ENCODE measurements around the gene KLK2. TPM values are rescaled to one million over a fixed set of nuclear protein-coding genes. Genes with fewer than 3 reads are reported as not detected.

Gene KLK2
- polyA plus RNA-seq, 1 donor from 2014 or later, result not detected

GRCh38 chr19:50861496-50862286 lies 11.5 kb upstream of the KLK2 start:
- Histone ChIP-seq H4K20me1 (ENCODE audit: insufficient read depth) (no peaks in the 10 kb centered on the region), H3K9me3 (ENCODE audit: low read length) (no peaks in the 10 kb centered on the region), H3K36me3 (ENCODE audit: insufficient read depth, low read length) (no peaks in the 10 kb centered on the region), H3K79me2 (replicated peaks; ENCODE audit: insufficient read depth, low read length) (no peaks in the 10 kb centered on the region), H3K4me3 (ENCODE audit: low read length) (no peak overlapping the region), H3K9ac (ENCODE audit: low read length) (no peak overlapping the region), H2AFZ (ENCODE audit: low read depth, low read length) (no peak overlapping the region), H3K9me2 (ENCODE audit: insufficient read depth, low read length) (no peaks in the 10 kb centered on the region), H3K4me2 (ENCODE audit: low read length) (no peak overlapping the region), H3F3A (ENCODE audit: insufficient read depth, low read length, poor library complexity, severe bottlenecking) (no peaks in the 10 kb centered on the region), H3K27ac (ENCODE audit: low read length) (no peak overlapping the region), H3K27me3 (ENCODE audit: insufficient read depth, low read depth, low read length) (no peaks in the 10 kb centered on the region)
- TF ChIP-seq MXI1 (conservative IDR thresholded peaks at IDR 0.05; ENCODE audit: poor library complexity, severe bottlenecking) (no peak), EZH2 (IDR thresholded peaks at IDR 0.05; ENCODE audit: borderline replicate concordance, insufficient read depth, low read length, poor library complexity, severe bottlenecking) (no peak), RAD21 (conservative IDR thresholded peaks at IDR 0.05) (no peak), SMC3 (conservative IDR thresholded peaks at IDR 0.05; ENCODE audit: poor library complexity) (no peak), POLR2AphosphoS5 (IDR thresholded peaks at IDR 0.05) (no peak), TAF1 (IDR thresholded peaks at IDR 0.05; ENCODE audit: low read depth) (no peak), EP300 (conservative IDR thresholded peaks at IDR 0.05; ENCODE audit: poor library complexity, severe bottlenecking) (no peak)
- TF ChIP-seq, protein P1, sequence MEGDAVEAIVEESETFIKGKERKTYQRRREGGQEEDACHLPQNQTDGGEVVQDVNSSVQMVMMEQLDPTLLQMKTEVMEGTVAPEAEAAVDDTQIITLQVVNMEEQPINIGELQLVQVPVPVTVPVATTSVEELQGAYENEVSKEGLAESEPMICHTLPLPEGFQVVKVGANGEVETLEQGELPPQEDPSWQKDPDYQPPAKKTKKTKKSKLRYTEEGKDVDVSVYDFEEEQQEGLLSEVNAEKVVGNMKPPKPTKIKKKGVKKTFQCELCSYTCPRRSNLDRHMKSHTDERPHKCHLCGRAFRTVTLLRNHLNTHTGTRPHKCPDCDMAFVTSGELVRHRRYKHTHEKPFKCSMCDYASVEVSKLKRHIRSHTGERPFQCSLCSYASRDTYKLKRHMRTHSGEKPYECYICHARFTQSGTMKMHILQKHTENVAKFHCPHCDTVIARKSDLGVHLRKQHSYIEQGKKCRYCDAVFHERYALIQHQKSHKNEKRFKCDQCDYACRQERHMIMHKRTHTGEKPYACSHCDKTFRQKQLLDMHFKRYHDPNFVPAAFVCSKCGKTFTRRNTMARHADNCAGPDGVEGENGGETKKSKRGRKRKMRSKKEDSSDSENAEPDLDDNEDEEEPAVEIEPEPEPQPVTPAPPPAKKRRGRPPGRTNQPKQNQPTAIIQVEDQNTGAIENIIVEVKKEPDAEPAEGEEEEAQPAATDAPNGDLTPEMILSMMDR (IDR thresholded peaks at IDR 0.05; ENCODE audit: poor library complexity, severe bottlenecking), result no peak
- TF ChIP-seq, protein P2, sequence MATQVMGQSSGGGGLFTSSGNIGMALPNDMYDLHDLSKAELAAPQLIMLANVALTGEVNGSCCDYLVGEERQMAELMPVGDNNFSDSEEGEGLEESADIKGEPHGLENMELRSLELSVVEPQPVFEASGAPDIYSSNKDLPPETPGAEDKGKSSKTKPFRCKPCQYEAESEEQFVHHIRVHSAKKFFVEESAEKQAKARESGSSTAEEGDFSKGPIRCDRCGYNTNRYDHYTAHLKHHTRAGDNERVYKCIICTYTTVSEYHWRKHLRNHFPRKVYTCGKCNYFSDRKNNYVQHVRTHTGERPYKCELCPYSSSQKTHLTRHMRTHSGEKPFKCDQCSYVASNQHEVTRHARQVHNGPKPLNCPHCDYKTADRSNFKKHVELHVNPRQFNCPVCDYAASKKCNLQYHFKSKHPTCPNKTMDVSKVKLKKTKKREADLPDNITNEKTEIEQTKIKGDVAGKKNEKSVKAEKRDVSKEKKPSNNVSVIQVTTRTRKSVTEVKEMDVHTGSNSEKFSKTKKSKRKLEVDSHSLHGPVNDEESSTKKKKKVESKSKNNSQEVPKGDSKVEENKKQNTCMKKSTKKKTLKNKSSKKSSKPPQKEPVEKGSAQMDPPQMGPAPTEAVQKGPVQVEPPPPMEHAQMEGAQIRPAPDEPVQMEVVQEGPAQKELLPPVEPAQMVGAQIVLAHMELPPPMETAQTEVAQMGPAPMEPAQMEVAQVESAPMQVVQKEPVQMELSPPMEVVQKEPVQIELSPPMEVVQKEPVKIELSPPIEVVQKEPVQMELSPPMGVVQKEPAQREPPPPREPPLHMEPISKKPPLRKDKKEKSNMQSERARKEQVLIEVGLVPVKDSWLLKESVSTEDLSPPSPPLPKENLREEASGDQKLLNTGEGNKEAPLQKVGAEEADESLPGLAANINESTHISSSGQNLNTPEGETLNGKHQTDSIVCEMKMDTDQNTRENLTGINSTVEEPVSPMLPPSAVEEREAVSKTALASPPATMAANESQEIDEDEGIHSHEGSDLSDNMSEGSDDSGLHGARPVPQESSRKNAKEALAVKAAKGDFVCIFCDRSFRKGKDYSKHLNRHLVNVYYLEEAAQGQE (IDR thresholded peaks at IDR 0.05; ENCODE audit: borderline replicate concordance), result no peak

DNA sequence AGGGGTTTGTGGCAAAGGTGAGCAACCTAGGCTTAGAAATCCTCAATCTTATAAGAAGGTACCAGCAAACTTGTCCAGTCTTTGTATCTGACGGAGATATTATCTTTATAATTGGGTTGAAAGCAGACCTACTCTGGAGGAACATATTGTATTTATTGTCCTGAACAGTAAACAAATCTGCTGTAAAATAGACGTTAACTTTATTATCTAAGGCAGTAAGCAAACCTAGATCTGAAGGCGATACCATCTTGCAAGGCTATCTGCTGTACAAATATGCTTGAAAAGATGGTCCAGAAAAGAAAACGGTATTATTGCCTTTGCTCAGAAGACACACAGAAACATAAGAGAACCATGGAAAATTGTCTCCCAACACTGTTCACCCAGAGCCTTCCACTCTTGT lies 3.8 kb upstream of the KLK2 start:
- Histone ChIP-seq H4K20me1 (ENCODE audit: insufficient read depth) (no peaks in the 10 kb centered on the region), H3K79me2 (replicated peaks; ENCODE audit: insufficient read depth, low read length) (no peaks in the 10 kb centered on the region), H3K36me3 (ENCODE audit: insufficient read depth, low read length) (no peaks in the 10 kb centered on the region), H3K9me3 (ENCODE audit: low read length) (no peaks in the 10 kb centered on the region), H3K4me2 (ENCODE audit: low read length) (no peak overlapping the region), H3F3A (ENCODE audit: insufficient read depth, low read length, poor library complexity, severe bottlenecking) (no peaks in the 10 kb centered on the region), H3K9ac (ENCODE audit: low read length) (no peak overlapping the region), H2AFZ (ENCODE audit: low read depth, low read length) (no peak overlapping the region), H3K9me2 (ENCODE audit: insufficient read depth, low read length) (no peaks in the 10 kb centered on the region), H3K27me3 (ENCODE audit: insufficient read depth, low read depth, low read length) (no peaks in the 10 kb centered on the region), H3K4me3 (ENCODE audit: low read length) (no peak overlapping the region), H3K27ac (ENCODE audit: low read length) (no peak overlapping the region)
- TF ChIP-seq MXI1 (conservative IDR thresholded peaks at IDR 0.05; ENCODE audit: poor library complexity, severe bottlenecking) (no peak), TAF1 (IDR thresholded peaks at IDR 0.05; ENCODE audit: low read depth) (no peak), SMC3 (conservative IDR thresholded peaks at IDR 0.05; ENCODE audit: poor library complexity) (no peak), POLR2AphosphoS5 (IDR thresholded peaks at IDR 0.05) (no peak), EZH2 (IDR thresholded peaks at IDR 0.05; ENCODE audit: borderline replicate concordance, insufficient read depth, low read length, poor library complexity, severe bottlenecking) (no peak), EP300 (conservative IDR thresholded peaks at IDR 0.05; ENCODE audit: poor library complexity, severe bottlenecking) (no peak), RAD21 (conservative IDR thresholded peaks at IDR 0.05) (no peak)
- TF ChIP-seq, protein P1 (IDR thresholded peaks at IDR 0.05; ENCODE audit: poor library complexity, severe bottlenecking), result no peak
- TF ChIP-seq, protein P2 (IDR thresholded peaks at IDR 0.05; ENCODE audit: borderline replicate concordance), result no peak

All from neural cell (in vitro differentiated cells).